G401.6 (cell line): ENCODE measurements around the gene GGT6.

Experiments
- FAIRE-seq: peaks from 2 replicates; lab custom pipeline; 2012; peaks lifted over from hg19 to GRCh38; lab: Jason Lieb, UNC

Gene GGT6

GRCh38 chr17:4520894-4521600 is 39.3 kb downstream of the GGT6 start:
- no peak for FAIRE-seq

- no peak for FAIRE-seq
Measured at GRCh38 chr17:4520060-4520893, 40.1 kb downstream of the GGT6 start.

- no peak for FAIRE-seq
Measured at GRCh38 chr17:4519361-4519788, 41.0 kb downstream of the GGT6 start.

GRCh38 chr17:4518901-4519300 is 41.5 kb downstream of the GGT6 start:
- FAIRE-seq: no peak

GRCh38 chr17:4516735-4517134 is 43.6 kb downstream of the GGT6 start:
- FAIRE-seq: no peak

GRCh38 chr17:4515501-4515900 is 44.9 kb downstream of the GGT6 start:
- FAIRE-seq: no peak

GRCh38 chr17:4514779-4515178 is 45.6 kb downstream of the GGT6 start:
- no peak for FAIRE-seq

GRCh38 chr17:4514206-4514605 is 46.2 kb downstream of the GGT6 start:
- FAIRE-seq: no peak

- FAIRE-seq: no peak
Measured at GRCh38 chr17:4513113-4514032, 47.0 kb downstream of the GGT6 start.

GRCh38 chr17:4512156-4513112 is 47.9 kb downstream of the GGT6 start:
- no peak for FAIRE-seq

GRCh38 chr17:4511199-4511932 is 49.0 kb downstream of the GGT6 start:
- no peak for FAIRE-seq

- FAIRE-seq: no peak
Measured at GRCh38 chr17:4510618-4510941, 49.8 kb downstream of the GGT6 start.

- no peak for FAIRE-seq
Measured at GRCh38 chr17:4509923-4510617, 50.3 kb downstream of the GGT6 start.

- no peak for FAIRE-seq
Measured at GRCh38 chr17:4509401-4509800, 51.0 kb downstream of the GGT6 start.

GRCh38 chr17:4508207-4508606 is 52.2 kb downstream of the GGT6 start:
- FAIRE-seq: no peak

- FAIRE-seq: no peak
Measured at GRCh38 chr17:4507361-4508111, 52.8 kb downstream of the GGT6 start.
